SU-DHL-6 (cell line): ENCODE data around the gene HAL.

Experiments used
- EZH2phosphoT487 ChIP-seq: fragments of 200-600 bp; sonication (generic), shearing (Covaris generic); conservative IDR thresholded peaks from 2 replicates; pipeline ENCODE4 v1.6.1; 2018; ENCODE audit warnings: mild to moderate bottlenecking, antibody characterized with exemption, low read length, moderate library complexity, mixed read lengths
- TF ChIP-seq, protein P1 (sequence below): fragments of 200-600 bp; sonication (generic); IDR thresholded peaks from one replicate; pipeline ENCODE4 v1.5.1; 2017; ENCODE audit warnings: antibody characterized with exemption, mild to moderate bottlenecking, low read length, moderate library complexity; ENCODE audit not compliant: insufficient read depth, poor library complexity, severe bottlenecking

DNA sequence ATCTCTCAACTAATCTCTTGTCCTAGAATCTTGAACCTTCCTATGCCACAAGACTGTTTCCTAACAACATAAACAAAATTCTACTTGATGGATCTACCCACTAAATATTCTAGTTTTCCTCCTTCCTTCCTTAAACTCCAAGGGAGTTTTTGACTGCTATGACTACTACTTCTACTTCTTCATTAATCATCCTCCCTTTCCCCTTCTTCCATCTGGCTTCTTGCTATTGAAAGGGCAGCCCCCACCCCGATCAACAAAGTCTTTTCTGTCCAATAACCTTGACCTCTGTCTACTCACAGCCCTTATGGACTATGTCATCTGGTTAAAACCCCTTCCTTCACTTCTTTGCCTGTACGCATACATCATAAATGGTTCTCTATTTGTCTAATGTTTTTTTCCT is 33.7 kb upstream of the HAL start:
- TF ChIP-seq, protein P1, sequence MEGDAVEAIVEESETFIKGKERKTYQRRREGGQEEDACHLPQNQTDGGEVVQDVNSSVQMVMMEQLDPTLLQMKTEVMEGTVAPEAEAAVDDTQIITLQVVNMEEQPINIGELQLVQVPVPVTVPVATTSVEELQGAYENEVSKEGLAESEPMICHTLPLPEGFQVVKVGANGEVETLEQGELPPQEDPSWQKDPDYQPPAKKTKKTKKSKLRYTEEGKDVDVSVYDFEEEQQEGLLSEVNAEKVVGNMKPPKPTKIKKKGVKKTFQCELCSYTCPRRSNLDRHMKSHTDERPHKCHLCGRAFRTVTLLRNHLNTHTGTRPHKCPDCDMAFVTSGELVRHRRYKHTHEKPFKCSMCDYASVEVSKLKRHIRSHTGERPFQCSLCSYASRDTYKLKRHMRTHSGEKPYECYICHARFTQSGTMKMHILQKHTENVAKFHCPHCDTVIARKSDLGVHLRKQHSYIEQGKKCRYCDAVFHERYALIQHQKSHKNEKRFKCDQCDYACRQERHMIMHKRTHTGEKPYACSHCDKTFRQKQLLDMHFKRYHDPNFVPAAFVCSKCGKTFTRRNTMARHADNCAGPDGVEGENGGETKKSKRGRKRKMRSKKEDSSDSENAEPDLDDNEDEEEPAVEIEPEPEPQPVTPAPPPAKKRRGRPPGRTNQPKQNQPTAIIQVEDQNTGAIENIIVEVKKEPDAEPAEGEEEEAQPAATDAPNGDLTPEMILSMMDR = no peak
- TF ChIP-seq EZH2phosphoT487 = no peak
